ENCODE measurements around the gene GPR161. TPM values are rescaled to one million over a fixed set of nuclear protein-coding genes. Genes with fewer than 3 reads are reported as not detected.

Gene GPR161
- total RNA-seq, 3 donors from 2014 or later (not counting 1 experiment from before 2014, with no cell fraction given) = not detected

- 54% methylated on average over 12 of the region's 12 CpGs for WGBS (ENCODE audit: insufficient coverage)
Measured at GRCh38 chr1:168135116-168135920, 1.4 kb downstream of the GPR161 start.

GRCh38 chr1:168134642-168135041 is 2.1 kb downstream of the GPR161 start:
- no peaks in the 10 kb centered on the region for H3K9me3 ChIP-seq (ENCODE audit: control insufficient read depth, insufficient read depth, low read length)
- no peak for ATAC-seq
- H3K4me3 ChIP-seq (ENCODE audit: low read length) = no peak overlapping the region
- no peak overlapping the region for H3K27ac Mint-ChIP-seq
- H3K4me3 Mint-ChIP-seq = peak overlapping the region; percentile 77
- TF ChIP-seq CTCF (IDR thresholded peaks at IDR 0.05) = no peak
- intact Hi-C loops (cut with micrococcal nuclease) = no loop called here
- peaks cover 17 to 19% of the 10 kb centered on the region in 2 donors for H3K4me1 Mint-ChIP-seq
- H3K9me3 Mint-ChIP-seq = no peaks in the 10 kb centered on the region
- H3K27ac ChIP-seq (ENCODE audit: low read length) = no peak overlapping the region
- H3K27me3 Mint-ChIP-seq (ENCODE audit: low read depth in 2 of 2) = peaks cover 45 to 47% of the 10 kb centered on the region in 2 donors
- no peak for DNase-seq
- 92% methylated on average over 7 of the region's 7 CpGs for WGBS (ENCODE audit: insufficient coverage)
- H3K36me3 Mint-ChIP-seq = no peaks in the 10 kb centered on the region
- H3K27me3 ChIP-seq (ENCODE audit: control insufficient read depth, insufficient read depth, low read length) = peaks cover 19% of the 10 kb centered on the region
- H3K36me3 ChIP-seq (ENCODE audit: control insufficient read depth, insufficient read depth, low read length) = no peaks in the 10 kb centered on the region
- peaks cover 19% of the 10 kb centered on the region for H3K4me1 ChIP-seq (ENCODE audit: control insufficient read depth, insufficient read depth, low read length)

More at GRCh38 chr1:168135116-168135920, 1.4 kb downstream of the GPR161 start:
- ATAC-seq (no peak), DNase-seq (no peak)
- H3K27me3 Mint-ChIP-seq (ENCODE audit: low read depth in 2 of 2) = peaks cover 42 to 47% of the 10 kb centered on the region in 2 donors
- no peaks in the 10 kb centered on the region for H3K9me3 ChIP-seq (ENCODE audit: control insufficient read depth, insufficient read depth, low read length)
- H3K4me3 Mint-ChIP-seq = peak overlapping the region; percentile 77
- no peaks in the 10 kb centered on the region for H3K36me3 Mint-ChIP-seq
- H3K27me3 ChIP-seq (ENCODE audit: control insufficient read depth, insufficient read depth, low read length) = peaks cover 19% of the 10 kb centered on the region
- peaks cover 17 to 19% of the 10 kb centered on the region in 2 donors for H3K4me1 Mint-ChIP-seq
- no peak for TF ChIP-seq CTCF (IDR thresholded peaks at IDR 0.05)
- intact Hi-C loops (cut with micrococcal nuclease) = no loop called here
- H3K36me3 ChIP-seq (ENCODE audit: control insufficient read depth, insufficient read depth, low read length) = no peaks in the 10 kb centered on the region
- H3K4me1 ChIP-seq (ENCODE audit: control insufficient read depth, insufficient read depth, low read length) = peaks cover 19% of the 10 kb centered on the region
- no peak overlapping the region for H3K27ac Mint-ChIP-seq
- no peak overlapping the region for H3K27ac ChIP-seq (ENCODE audit: low read length)
- H3K9me3 Mint-ChIP-seq = no peaks in the 10 kb centered on the region
- H3K4me3 ChIP-seq (ENCODE audit: low read length) = no peak overlapping the region

GRCh38 chr1:168134132-168134531 is 2.6 kb downstream of the GPR161 start:
- Histone ChIP-seq H3K4me3 (ENCODE audit: low read length) (no peak overlapping the region), H3K4me1 (ENCODE audit: control insufficient read depth, insufficient read depth, low read length) (peaks cover 19% of the 10 kb centered on the region), H3K27ac (ENCODE audit: low read length) (no peak overlapping the region), H3K27me3 (ENCODE audit: control insufficient read depth, insufficient read depth, low read length) (peaks cover 19% of the 10 kb centered on the region), H3K9me3 (ENCODE audit: control insufficient read depth, insufficient read depth, low read length) (no peaks in the 10 kb centered on the region), H3K36me3 (ENCODE audit: control insufficient read depth, insufficient read depth, low read length) (no peaks in the 10 kb centered on the region)
- no peak overlapping the region for H3K27ac Mint-ChIP-seq
- DNase-seq (no peak), ATAC-seq (no peak)
- WGBS (ENCODE audit: insufficient coverage) = no CpG with 5 or more reads among the region's 1 CpG
- H3K9me3 Mint-ChIP-seq = no peaks in the 10 kb centered on the region
- H3K36me3 Mint-ChIP-seq = no peaks in the 10 kb centered on the region
- no peak overlapping the region for H3K4me3 Mint-ChIP-seq
- peaks cover 45 to 47% of the 10 kb centered on the region in 2 donors for H3K27me3 Mint-ChIP-seq (ENCODE audit: low read depth in 2 of 2)
- H3K4me1 Mint-ChIP-seq = peaks cover 17 to 19% of the 10 kb centered on the region in 2 donors
- intact Hi-C loops (cut with micrococcal nuclease) = no loop called here
- TF ChIP-seq CTCF (IDR thresholded peaks at IDR 0.05) = no peak

Measured in natural killer cell (primary cell).